Upper lobe of right lung (tissue), 1 donor: ENCODE measurements around the gene CEACAM4. TPM values are rescaled to one million over a fixed set of nuclear protein-coding genes. Genes with fewer than 3 reads are reported as not detected.

Experiments
- ATAC-seq: fragments of 200-7000 bp; cut with Tn5 transposase; one replicate; pipeline ENCODE4 v1.9.1; 2020; ENCODE audit warnings: mild to moderate bottlenecking, moderate library complexity
- DNase-seq: peaks from one replicate; pipeline ENCODE4 v3.0.0-alpha.2; 2020
- H3K27ac ChIP-seq: fragments of 200-600 bp; one replicate; pipeline ENCODE4 v1.8.0; 2022
- H3K27me3 ChIP-seq: fragments of 200-600 bp; one replicate; pipeline ENCODE4 v1.8.0; 2022; ENCODE audit warnings: mild to moderate bottlenecking
- H3K36me3 ChIP-seq: fragments of 200-600 bp; one replicate; pipeline ENCODE4 v1.8.0; 2022
- H3K4me1 ChIP-seq: fragments of 200-600 bp; one replicate; pipeline ENCODE4 v1.8.0; 2022
- H3K4me3 ChIP-seq: fragments of 200-600 bp; one replicate; pipeline ENCODE4 v1.8.0; 2022; ENCODE audit warnings: mild to moderate bottlenecking
- H3K9me3 ChIP-seq: fragments of 200-600 bp; one replicate; pipeline ENCODE4 v1.8.0; 2022
- intact Hi-C: fragments of 100-400 bp; cut with DNase I; formaldehyde crosslinking; loops from one replicate; pipeline ENCODE4 v1.11.0; 2022
- total RNA-seq: library from RNA; stranded (reverse); fragmentation: NEBNext Ultra II Directional; extraction: Animal tissue kit (Norgen Biotek cat#: 25700); gene quantifications from one replicate; pipeline ENCODE4 v1.2.1, GENCODE V29; 2021
- TF ChIP-seq, protein P1 (sequence below): fragments of 200-600 bp; IDR thresholded peaks from one replicate; pipeline ENCODE4 v1.8.0; 2022; ENCODE audit warnings: antibody characterized with exemption
- donor health status: DM: no; HTN: yes; CAD: no; lungs with severe emphysema.

The CEACAM4 gene
- total RNA-seq, 1 donor from 2014 or later, result 4.6 TPM

DNA sequence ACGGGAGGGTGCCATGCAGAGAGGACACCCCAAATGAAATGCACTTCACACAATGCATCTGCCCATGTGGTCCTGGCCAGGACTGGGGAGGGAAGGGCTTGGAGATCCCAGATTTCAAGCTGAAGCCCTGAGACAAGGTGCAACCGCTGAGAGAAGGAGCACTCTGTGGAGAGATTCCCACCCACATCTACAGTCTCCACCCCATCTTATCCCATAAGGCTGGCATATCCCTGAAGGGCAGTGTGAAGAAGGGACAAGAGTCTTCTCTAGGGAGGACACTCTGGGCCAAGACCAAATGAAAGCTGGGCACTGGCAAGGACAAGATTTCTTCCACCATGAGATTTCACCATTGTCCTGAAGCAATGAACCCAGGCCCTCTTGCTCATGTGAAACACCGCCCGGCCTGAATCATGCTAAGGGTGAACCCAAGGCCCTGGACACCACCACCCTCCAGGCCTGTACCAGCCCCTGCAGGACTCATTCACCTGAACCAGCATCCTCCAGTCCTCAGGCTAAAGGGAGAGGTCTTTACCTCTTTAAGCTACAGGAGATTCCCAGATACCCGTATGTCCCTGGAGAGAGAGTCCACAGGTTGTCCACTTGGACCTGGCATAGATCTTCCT is 20.5 kb downstream of the CEACAM4 start:
- Histone ChIP-seq H3K9me3 (no peaks in the 10 kb centered on the region), H3K4me1 (no peaks in the 10 kb centered on the region), H3K27me3 (no peaks in the 10 kb centered on the region), H3K27ac (no peak overlapping the region), H3K4me3 (no peak overlapping the region), H3K36me3 (no peaks in the 10 kb centered on the region)
- ATAC-seq, result no peak
- TF ChIP-seq, protein P1, sequence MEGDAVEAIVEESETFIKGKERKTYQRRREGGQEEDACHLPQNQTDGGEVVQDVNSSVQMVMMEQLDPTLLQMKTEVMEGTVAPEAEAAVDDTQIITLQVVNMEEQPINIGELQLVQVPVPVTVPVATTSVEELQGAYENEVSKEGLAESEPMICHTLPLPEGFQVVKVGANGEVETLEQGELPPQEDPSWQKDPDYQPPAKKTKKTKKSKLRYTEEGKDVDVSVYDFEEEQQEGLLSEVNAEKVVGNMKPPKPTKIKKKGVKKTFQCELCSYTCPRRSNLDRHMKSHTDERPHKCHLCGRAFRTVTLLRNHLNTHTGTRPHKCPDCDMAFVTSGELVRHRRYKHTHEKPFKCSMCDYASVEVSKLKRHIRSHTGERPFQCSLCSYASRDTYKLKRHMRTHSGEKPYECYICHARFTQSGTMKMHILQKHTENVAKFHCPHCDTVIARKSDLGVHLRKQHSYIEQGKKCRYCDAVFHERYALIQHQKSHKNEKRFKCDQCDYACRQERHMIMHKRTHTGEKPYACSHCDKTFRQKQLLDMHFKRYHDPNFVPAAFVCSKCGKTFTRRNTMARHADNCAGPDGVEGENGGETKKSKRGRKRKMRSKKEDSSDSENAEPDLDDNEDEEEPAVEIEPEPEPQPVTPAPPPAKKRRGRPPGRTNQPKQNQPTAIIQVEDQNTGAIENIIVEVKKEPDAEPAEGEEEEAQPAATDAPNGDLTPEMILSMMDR, result no peak
- intact Hi-C loops, result no loop called here
- DNase-seq, result no peak

DNA sequence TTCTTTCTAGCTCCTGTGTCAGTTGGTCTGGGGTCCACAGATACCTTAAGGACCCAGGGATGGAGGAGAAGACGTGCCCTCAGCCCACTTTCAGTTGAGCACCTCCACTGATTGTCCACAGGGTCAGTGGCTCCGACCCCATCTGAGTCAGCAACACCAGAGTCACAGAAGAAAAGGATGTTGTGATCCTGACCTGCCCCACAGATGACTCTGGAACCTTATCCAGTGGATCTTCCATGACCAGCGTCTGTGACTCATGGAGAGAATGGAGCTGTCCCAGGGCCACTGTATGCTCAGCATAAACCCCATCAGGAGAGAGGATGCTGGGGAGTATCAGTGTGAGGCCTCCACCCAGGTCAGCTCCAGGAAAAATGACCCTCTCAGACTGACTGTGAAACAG is 22.0 kb downstream of the CEACAM4 start:
- intact Hi-C loops, result no loop called here
- Histone ChIP-seq H3K4me3 (no peak overlapping the region), H3K27me3 (no peaks in the 10 kb centered on the region), H3K4me1 (no peaks in the 10 kb centered on the region), H3K9me3 (no peaks in the 10 kb centered on the region), H3K36me3 (no peaks in the 10 kb centered on the region), H3K27ac (no peak overlapping the region)
- TF ChIP-seq, protein P1, result no peak
- no peak for ATAC-seq
- no peak for DNase-seq

DNA sequence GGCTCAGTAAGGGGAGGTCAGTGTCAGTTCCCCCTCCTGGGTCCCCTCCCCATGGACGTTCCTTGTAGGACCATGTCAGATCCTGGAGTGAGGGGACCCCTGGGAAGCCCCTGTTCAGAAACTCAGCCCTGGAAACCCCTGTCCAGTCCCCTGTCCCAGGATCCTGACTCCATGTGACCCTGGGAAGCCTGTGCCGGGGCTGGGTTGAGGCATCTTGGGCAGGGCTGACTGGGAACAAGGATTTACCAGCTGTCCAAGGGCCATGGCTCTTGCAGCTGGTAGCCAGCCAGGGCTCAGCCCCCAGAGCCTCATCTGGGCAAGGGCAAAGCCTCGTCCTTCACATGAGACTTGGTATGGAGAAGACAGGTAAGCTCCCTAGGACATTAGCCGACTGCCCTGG is 25.1 kb downstream of the CEACAM4 start:
- H3K36me3 ChIP-seq, result no peaks in the 10 kb centered on the region
- intact Hi-C loops, result no loop called here
- no peak for ATAC-seq

DNA sequence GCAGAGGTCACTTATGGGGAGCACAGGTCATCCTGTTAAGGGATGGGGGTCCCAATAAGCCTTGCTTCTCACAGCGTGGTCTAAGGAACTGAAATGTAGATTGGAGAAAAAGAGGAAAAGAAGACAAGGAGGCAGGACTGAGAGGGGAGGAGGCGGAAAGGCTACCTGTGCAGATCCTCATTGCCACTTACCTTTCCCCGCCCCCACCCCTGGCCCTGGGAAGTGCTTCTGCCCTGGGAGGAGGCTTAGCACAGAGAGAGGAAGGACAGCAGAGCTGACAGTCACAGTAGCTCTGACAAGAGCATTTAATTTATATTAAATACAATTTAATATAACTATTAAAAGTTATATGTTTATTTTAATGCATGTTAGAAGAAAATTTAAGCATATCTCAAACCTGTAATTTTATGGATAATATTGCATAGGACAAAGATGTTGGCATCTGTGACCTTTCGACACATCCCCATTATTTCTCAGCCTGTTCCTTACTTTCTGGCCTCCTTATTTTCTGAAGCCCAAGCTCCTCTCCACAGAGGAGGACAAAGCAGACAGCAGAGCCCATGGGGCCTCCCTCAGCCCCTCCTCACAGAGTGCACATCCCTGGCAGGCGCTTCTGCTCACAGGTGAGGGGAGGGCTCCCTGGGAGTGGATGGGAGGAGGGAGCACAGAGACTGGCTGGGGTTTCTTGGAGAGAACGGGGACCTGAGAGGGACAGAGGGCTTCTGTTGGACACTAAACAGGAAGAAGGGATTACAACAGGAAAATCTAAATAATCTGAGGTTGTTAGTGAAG is 27.5 kb downstream of the CEACAM4 start:
- Histone ChIP-seq H3K4me1 (peaks cover 7% of the 10 kb centered on the region), H3K9me3 (no peaks in the 10 kb centered on the region), H3K27ac (no peak overlapping the region), H3K27me3 (peaks cover 24% of the 10 kb centered on the region), H3K36me3 (no peaks in the 10 kb centered on the region), H3K4me3 (no peak overlapping the region)
- no peak for DNase-seq
- intact Hi-C loops, result no loop called here
- TF ChIP-seq, protein P1, result no peak
- no peak for ATAC-seq

More for the DNA sequence above, 25.1 kb downstream of the CEACAM4 start:
- Histone ChIP-seq H3K27ac (no peak overlapping the region), H3K27me3 (peaks cover 14% of the 10 kb centered on the region), H3K9me3 (no peaks in the 10 kb centered on the region), H3K4me3 (no peak overlapping the region), H3K4me1 (no peaks in the 10 kb centered on the region)
- DNase-seq, result no peak
- TF ChIP-seq, protein P1, result no peak

DNA sequence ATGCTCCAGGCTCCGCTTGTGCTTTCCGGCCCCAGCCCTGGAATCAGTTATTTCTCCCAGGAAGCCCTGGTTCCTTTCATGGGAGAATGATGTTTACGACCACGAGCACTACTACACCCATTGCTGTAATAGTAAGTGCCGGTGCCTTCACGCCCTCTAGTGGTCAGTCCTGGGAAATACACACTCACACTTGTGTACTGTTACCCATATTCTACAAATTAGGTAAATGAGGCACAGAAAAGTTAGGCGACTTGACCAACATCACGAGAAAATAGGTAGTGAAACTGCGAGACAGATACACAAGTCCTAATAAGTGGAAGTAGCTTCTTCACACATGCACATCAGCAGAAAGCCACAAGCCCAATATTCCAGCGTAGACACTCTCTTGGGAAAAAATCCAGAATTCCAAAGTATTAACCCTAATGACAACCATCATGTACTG is 29.3 kb downstream of the CEACAM4 start:
- ATAC-seq, result peak; percentile 91
- peaks cover 24% of the 10 kb centered on the region for H3K27me3 ChIP-seq
- H3K9me3 ChIP-seq, result no peaks in the 10 kb centered on the region
- no peak overlapping the region for H3K27ac ChIP-seq
- intact Hi-C loops, result no loop called here
- no peak overlapping the region for H3K4me3 ChIP-seq
- H3K36me3 ChIP-seq, result no peaks in the 10 kb centered on the region
- no peak for DNase-seq
- TF ChIP-seq, protein P1, result peak; percentile 93
- peaks cover 7% of the 10 kb centered on the region for H3K4me1 ChIP-seq
